H1 (cell line): Measurements from ENCODE around the gene VWA7. TPM values are rescaled to one million over a fixed set of nuclear protein-coding genes. Genes with fewer than 3 reads are reported as not detected.
A peak's percentile ranks its signal among the peaks of the same experiment; 100 is the strongest.

Experiments used
- CTCF ChIA-PET: fragments of 300-600 bp; sonication (Branson Sonifier 250); formaldehyde crosslinking; loops from one replicate; lab custom pipeline; 2021; ENCODE audit not compliant: partially characterized antibody; lab: Charles Lee
- POLR2A ChIA-PET: fragments of 300-600 bp; sonication (Branson Sonifier 250); formaldehyde crosslinking; loops from one replicate; lab custom pipeline; 2021; ENCODE audit warnings: inconsistent platforms; ENCODE audit not compliant: partially characterized antibody; lab: Charles Lee
- DNase-seq, 2 experiments: peaks; one replicate each; pipeline versions ENCODE4 v3.0.0 to v3.0.0-alpha.2; 2010 to 2022; ENCODE audit warnings: low spot score in 2 of 2, low read depth in 1 of 2, mixed read lengths in 1 of 2
- FAIRE-seq: peaks from 2 replicates; lab custom pipeline; 2011; peaks lifted over from hg19 to GRCh38; lab: Jason Lieb, UNC
- H2AFZ ChIP-seq: 2 replicates; pipeline ENCODE4 v1.8.1; 2012; ENCODE audit warnings: low read length, inconsistent platforms
- H2AK5ac ChIP-seq: 2 replicates; pipeline ENCODE4 v1.6.1; 2013; ENCODE audit warnings: low read depth, low read length
- H2BK120ac ChIP-seq: replicated peaks from 2 replicates; pipeline ENCODE3; 2013; ENCODE audit warnings: low read depth, low read length, inconsistent platforms
- H2BK12ac ChIP-seq: 2 replicates; pipeline ENCODE4 v1.6.1; 2013; ENCODE audit warnings: low read depth, low read length
- H2BK15ac ChIP-seq: 2 replicates; pipeline ENCODE4 v1.6.1; 2013; ENCODE audit warnings: low read length
- H2BK20ac ChIP-seq: 2 replicates; pipeline ENCODE4 v1.6.1; 2013; ENCODE audit warnings: low read length
- H2BK5ac ChIP-seq: 2 replicates; pipeline ENCODE4 v1.6.1; 2013; ENCODE audit warnings: low read depth, low read length
- H3K14ac ChIP-seq: 2 replicates; pipeline ENCODE4 v1.6.1; 2013; ENCODE audit warnings: inconsistent platforms; ENCODE audit not compliant: insufficient read length
- H3K18ac ChIP-seq: 2 replicates; pipeline ENCODE4 v1.6.1; 2013; ENCODE audit warnings: low read length; ENCODE audit errors: extremely low read depth
- H3K23ac ChIP-seq: 2 replicates; pipeline ENCODE4 v1.6.1; 2013; ENCODE audit warnings: inconsistent platforms; ENCODE audit not compliant: insufficient read length
- H3K23me2 ChIP-seq: 2 replicates; pipeline ENCODE4 v1.6.1; 2013; ENCODE audit warnings: low read depth, low read length
- H3K27ac ChIP-seq: 2 replicates; pipeline ENCODE4 v1.6.1; 2011; ENCODE audit warnings: low read depth, low read length, inconsistent platforms
- H3K27me3 ChIP-seq, 4 experiments: replicated peaks in 1 of 4; 1 replicate in 1 of 4; 2 replicates in 3 of 4; pipeline versions ENCODE4 v1.6.1 to v1.8.1; 2011 to 2013; ENCODE audit warnings: low read length in 3 of 4, mild to moderate bottlenecking in 3 of 4, inconsistent platforms in 2 of 4, mixed read lengths in 2 of 4, moderate library complexity in 1 of 4; ENCODE audit not compliant: control insufficient read depth in 3 of 4, insufficient read depth in 3 of 4; ENCODE audit errors: extremely low read depth in 1 of 4
- H3K36me3 ChIP-seq, 4 experiments: 2 replicates each; pipeline versions ENCODE4 v1.6.1 to v1.8.1; 2011 to 2013; ENCODE audit warnings: mild to moderate bottlenecking in 4 of 4, low read length in 3 of 4, moderate library complexity in 2 of 4, control low read depth in 1 of 4, inconsistent platforms in 1 of 4; ENCODE audit not compliant: insufficient read depth in 4 of 4, control insufficient read depth in 2 of 4
- H3K4ac ChIP-seq: replicated peaks from 2 replicates; pipeline ENCODE3; 2013; ENCODE audit warnings: low read length, low read depth, mixed read lengths, inconsistent platforms; ENCODE audit not compliant: insufficient read length
- H3K4me1 ChIP-seq, 4 experiments: replicated peaks in 1 of 4; 1 replicate in 1 of 4; 2 replicates in 3 of 4; pipeline versions ENCODE4 v1.6.1 to v1.8.1; 2011 to 2013; ENCODE audit warnings: low read length in 3 of 4, inconsistent platforms in 2 of 4, mixed read lengths in 1 of 4; ENCODE audit not compliant: insufficient read depth in 4 of 4, control insufficient read depth in 3 of 4
- H3K4me2 ChIP-seq, 2 experiments: 2 replicates each; pipeline versions ENCODE4 v1.6.1 to v1.8.1; 2011 to 2013; ENCODE audit warnings: low read depth in 2 of 2, low read length in 2 of 2, control low read depth in 1 of 2, inconsistent platforms in 1 of 2, mild to moderate bottlenecking in 1 of 2; ENCODE audit not compliant: insufficient read depth in 1 of 2
- H3K4me3 ChIP-seq, 4 experiments: fragments of 200-600, 300-600 bp in 1 of 4; sonication (generic), shearing (Covaris generic), sonication (Bioruptor Twin) in 1 of 4; 2 replicates each; pipeline versions ENCODE4 v1.5.1 to v1.8.1; 2011 to 2016; ENCODE audit warnings: low read length in 4 of 4, low read depth in 3 of 4, control low read depth in 2 of 4, inconsistent platforms in 2 of 4, mild to moderate bottlenecking in 2 of 4, mixed read lengths in 1 of 4, moderate library complexity in 1 of 4; ENCODE audit not compliant: insufficient read depth in 2 of 4; ENCODE audit errors: extremely low read depth in 1 of 4
- H3K56ac ChIP-seq: replicated peaks from 2 replicates; pipeline ENCODE3; 2013; ENCODE audit warnings: low read depth, mild to moderate bottlenecking, mixed read lengths, low read length, inconsistent platforms; ENCODE audit not compliant: insufficient read length
- H3K79me1 ChIP-seq: 2 replicates; pipeline ENCODE4 v1.6.1; 2013; ENCODE audit warnings: low read depth, low read length, control low read depth
- H3K79me2 ChIP-seq, 2 experiments: 2 replicates each; pipeline versions ENCODE4 v1.6.1 to v1.8.1; 2012 to 2013; ENCODE audit warnings: low read length in 2 of 2, mild to moderate bottlenecking in 2 of 2, inconsistent platforms in 1 of 2; ENCODE audit not compliant: insufficient read depth in 2 of 2, control insufficient read depth in 1 of 2
- H3K9ac ChIP-seq, 4 experiments: replicated peaks in 1 of 4; 1 replicate in 1 of 4; 2 replicates in 3 of 4; pipeline versions ENCODE4 v1.6.1 to v1.8.1; 2011 to 2013; ENCODE audit warnings: low read depth in 3 of 4, low read length in 3 of 4, control low read depth in 2 of 4, mild to moderate bottlenecking in 2 of 4, moderate library complexity in 2 of 4, inconsistent platforms in 1 of 4; ENCODE audit errors: extremely low read depth in 1 of 4
- H3K9me3 ChIP-seq, 2 experiments: 2 replicates each; pipeline versions ENCODE4 v1.6.1 to v1.8.1; 2012 to 2013; ENCODE audit warnings: mild to moderate bottlenecking in 2 of 2, moderate library complexity in 2 of 2, control low read depth in 1 of 2, inconsistent platforms in 1 of 2, low read depth in 1 of 2, low read length in 1 of 2, mixed read lengths in 1 of 2; ENCODE audit not compliant: insufficient read depth in 2 of 2
- H4K20me1 ChIP-seq, 2 experiments: replicated peaks in 1 of 2; 2 replicates each; pipeline versions ENCODE3 to v1.8.1; 2011 to 2013; ENCODE audit warnings: inconsistent platforms in 2 of 2, low read length in 2 of 2, mild to moderate bottlenecking in 1 of 2; ENCODE audit not compliant: insufficient read depth in 2 of 2, control insufficient read depth in 1 of 2
- H4K5ac ChIP-seq: 2 replicates; pipeline ENCODE4 v1.6.1; 2013; ENCODE audit warnings: low read length, low read depth, mixed read lengths, inconsistent platforms; ENCODE audit not compliant: insufficient read length
- H4K8ac ChIP-seq: 2 replicates; pipeline ENCODE4 v1.8.0; 2013; ENCODE audit warnings: mild to moderate bottlenecking, moderate library complexity, low read length, inconsistent platforms; ENCODE audit not compliant: insufficient read depth; ENCODE audit errors: extremely low read depth
- H4K91ac ChIP-seq: replicated peaks from 2 replicates; pipeline ENCODE3; 2013; ENCODE audit warnings: low read length, mixed read lengths, inconsistent platforms; ENCODE audit not compliant: insufficient read length
- BACH1 ChIP-seq: IDR thresholded peaks from 2 replicates; pipeline ENCODE4 v1.6.1; 2012; ENCODE audit warnings: low read length, improper control_type of control experiment
- CHD1 ChIP-seq: IDR thresholded peaks from 2 replicates; pipeline ENCODE4 v1.6.1; 2012; ENCODE audit warnings: low read depth, low read length, improper control_type of control experiment
- EGR1 ChIP-seq: IDR thresholded peaks from 2 replicates; pipeline ENCODE4 v1.6.1; 2011; ENCODE audit warnings: low read depth, low read length, borderline replicate concordance
- NANOG ChIP-seq: IDR thresholded peaks from 2 replicates; pipeline ENCODE4 v1.6.1; 2011; ENCODE audit warnings: low read length, low read depth, mild to moderate bottlenecking, inconsistent platforms; ENCODE audit not compliant: insufficient read depth, poor library complexity, severe bottlenecking
- NRF1 ChIP-seq: IDR thresholded peaks from 2 replicates; pipeline ENCODE4 v1.6.1; 2011; ENCODE audit warnings: mild to moderate bottlenecking, low read depth, low read length, improper control_type of control experiment
- RBBP5 ChIP-seq: IDR thresholded peaks from 2 replicates; pipeline ENCODE4 v1.7.1; 2012; ENCODE audit warnings: low read depth, mild to moderate bottlenecking, inconsistent platforms, low read length, moderate library complexity, borderline replicate concordance
- RFX5 ChIP-seq: IDR thresholded peaks from 2 replicates; pipeline ENCODE4 v1.6.1; 2011; ENCODE audit warnings: low read depth, low read length, improper control_type of control experiment, borderline replicate concordance
- SAP30 ChIP-seq: fragments of 300-600 bp; sonication (generic); IDR thresholded peaks from 2 replicates; pipeline ENCODE4 v1.7.1; 2012; ENCODE audit warnings: low read length, moderate library complexity, mild to moderate bottlenecking, inconsistent platforms; ENCODE audit not compliant: insufficient read depth, insufficient replicate concordance
- SP4 ChIP-seq: IDR thresholded peaks from 2 replicates; pipeline ENCODE4 v1.6.1; 2012; ENCODE audit warnings: low read length, inconsistent platforms
- TEAD4 ChIP-seq: IDR thresholded peaks from 2 replicates; pipeline ENCODE4 v1.6.1; 2012; ENCODE audit warnings: low read depth, low read length, inconsistent platforms, mixed read lengths
- YY1 ChIP-seq: IDR thresholded peaks from 2 replicates; pipeline ENCODE4 v1.6.1; 2011; ENCODE audit warnings: low read depth, mild to moderate bottlenecking, low read length
- ZNF274 ChIP-seq: IDR thresholded peaks from 2 replicates; pipeline ENCODE4 v1.7.0; 2012; ENCODE audit warnings: low read length, borderline replicate concordance; ENCODE audit errors: extremely low read depth
- WGBS, 2 experiments: shearing (Covaris generic) in 1 of 2; methylation state at CpG; one replicate each; pipeline versions ENCODE4 v1.1.6 to v1.1.7; 2013 to 2015; ENCODE audit warnings: low lambda C conversion rate in 2 of 2, mixed read lengths in 2 of 2, inconsistent platforms in 1 of 2, low coverage in 1 of 2, missing lambda C conversion rate in 1 of 2; ENCODE audit not compliant: insufficient replicate concordance in 2 of 2, insufficient coverage in 1 of 2, insufficient read length in 1 of 2; ENCODE audit errors: extremely low coverage in 1 of 2, missing lambda C conversion rate in 1 of 2; 5-methylcytosine and 5-hydroxymethylcytosine counted together
- polyA plus RNA-seq, 7 experiments: library from polyadenylated mRNA; depleted of rRNA in 3 of 7; stranded (reverse) in 5 of 7; unstranded in 2 of 7; fragments of >200 nt in 5 of 7; fragments of 200-250 nt in 2 of 7; gene quantifications; 1 replicate in 5 of 7; 2 replicates in 1 of 7; 4 replicates in 1 of 7; pipeline versions ENCODE4 v1.2.1 to v1.2.3, GENCODE V29; 2011 to 2013; ENCODE audit warnings: missing spikeins in 2 of 7, mixed read lengths in 2 of 7
- total RNA-seq: library from RNA; stranded (reverse); fragmentation: NEBNext Ultra II Directional; extraction: Animal tissue kit (Norgen Biotek cat#: 25700); gene quantifications from 2 replicates; pipeline ENCODE4 v1.2.1, GENCODE V29; 2021
- TF ChIP-seq, protein P1 (sequence below): IDR thresholded peaks from 2 replicates; pipeline ENCODE4 v1.6.1; 2012; ENCODE audit warnings: inconsistent platforms

Gene VWA7
- total and polyA plus RNA-seq, 2 of the 8 experiments (the other 6 are each of a cell fraction or from before 2014, with no cell fraction given), result 0.82 to 2.1 TPM

GRCh38 chr6:31765559-31765909, 11.6 kb downstream of the VWA7 start:
- Histone ChIP-seq H3K9ac (no peak overlapping the region), H2BK5ac (0 out of 2 replicates have a peak overlapping the region, but pooled peaks have one; percentile 9), H3K79me2 (no peaks in the 10 kb centered on the region), H2BK15ac (no peak overlapping the region), H3K27ac (no peak overlapping the region), H3K14ac (no peak overlapping the region), H2BK12ac (no peak overlapping the region), H3K27me3 (no peaks in the 10 kb centered on the region), H3K23me2 (peaks cover 3% of the 10 kb centered on the region; the same call in 1 of the 2 replicates), H4K5ac (no peak overlapping the region), H3K23ac (no peak overlapping the region), H3K4me2 (peak overlapping the region; percentile 31 to 77; a peak in 3 of 4 replicates), H4K91ac (no peak overlapping the region), H3K36me3 (peaks cover 0 to 13% (median 0%) of the 10 kb centered on the region in 4 experiments; a peak in 3 of 8 replicates), H3K79me1 (no peaks in the 10 kb centered on the region), H2BK20ac (0 out of 2 replicates have a peak overlapping the region, but pooled peaks have one; percentile 61), H3K18ac (no peak overlapping the region), H3K4me1 (peaks cover 0 to 11% (median under 1%) of the 10 kb centered on the region in 4 experiments; a peak in 4 of 7 replicates), H4K8ac (no peak overlapping the region), H3K4ac (no peak overlapping the region), H3K56ac (no peak overlapping the region), H3K9me3 (no peaks in the 10 kb centered on the region), H3K4me3 (no peak overlapping the region; a peak in 1 of 8 replicates), H2AK5ac (no peak overlapping the region), H2BK120ac (no peak overlapping the region), H4K20me1 (no peaks in the 10 kb centered on the region), H2AFZ (no peak overlapping the region)
- WGBS, 2 experiments, result 93% methylated on average over 4 of the region's 9 CpGs; no CpG with 5 or more reads in 1 of the 2 experiments
- POLR2A ChIA-PET, result interaction anchor here (1.0 to 2.0 kb wide), 19 partner anchors 11 to 132 kb away, joined by 3 to 14 read pairs (median 4); partner anchors contain the start of genes CLIC1, DDAH2, EHMT2 and GPANK1
- no peak for DNase-seq
- no peak for FAIRE-seq
- CTCF ChIA-PET, result interaction anchor here (0.6 to 2.2 kb wide), 18 partner anchors 9 to 114 kb away, joined by 3 to 23 read pairs (median 4); partner anchors contain the start of genes CLIC1, DDAH2, LSM2 and LY6G5C
- TF ChIP-seq, protein P1, sequence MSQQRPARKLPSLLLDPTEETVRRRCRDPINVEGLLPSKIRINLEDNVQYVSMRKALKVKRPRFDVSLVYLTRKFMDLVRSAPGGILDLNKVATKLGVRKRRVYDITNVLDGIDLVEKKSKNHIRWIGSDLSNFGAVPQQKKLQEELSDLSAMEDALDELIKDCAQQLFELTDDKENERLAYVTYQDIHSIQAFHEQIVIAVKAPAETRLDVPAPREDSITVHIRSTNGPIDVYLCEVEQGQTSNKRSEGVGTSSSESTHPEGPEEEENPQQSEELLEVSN, result no peak
- TF ChIP-seq YY1, result no peak
- TF ChIP-seq BACH1, result no peak
- no peak for TF ChIP-seq CHD1
- TF ChIP-seq RBBP5, result no peak
- no peak for TF ChIP-seq NANOG
- TF ChIP-seq SAP30, result no peak
- TF ChIP-seq TEAD4, result no peak
- no peak for TF ChIP-seq SP4
- no peak for TF ChIP-seq NRF1
- TF ChIP-seq ZNF274, result no peak
- TF ChIP-seq RFX5, result no peak
- no peak for TF ChIP-seq EGR1
